Activated T-cell treated with anti-CD3 and anti-CD28 coated beads, Interleukin-2, amount 50 U/mL, for 4 hours (primary cell): ENCODE measurements around the gene EPN1. TPM values are rescaled to one million over a fixed set of nuclear protein-coding genes. Genes with fewer than 3 reads are reported as not detected.

Experiments
- ATAC-seq, 2 donors: fragments of 200-7000 bp; cut with Tn5 transposase; one replicate each; pipeline ENCODE4 v1.10.0; 2021
- DNase-seq: peaks from one replicate; pipeline ENCODE4 v3.0.0-alpha.2; 2020
- H3K27me3 Mint-ChIP-seq: one replicate; pipeline ENCODE4 v1.8.0; 2021; ENCODE audit warnings: low read depth, mixed read lengths
- H3K36me3 Mint-ChIP-seq: one replicate; pipeline ENCODE4 v1.8.0; 2022; ENCODE audit warnings: mixed read lengths; ENCODE audit not compliant: insufficient read depth
- H3K4me1 Mint-ChIP-seq: one replicate; pipeline ENCODE4 v1.8.0; 2021; ENCODE audit warnings: low read depth, mixed read lengths
- H3K4me3 Mint-ChIP-seq: one replicate; pipeline ENCODE4 v1.8.0; 2021; ENCODE audit warnings: mild to moderate bottlenecking, moderate library complexity, mixed read lengths
- H3K9me3 Mint-ChIP-seq: one replicate; pipeline ENCODE4 v1.8.0; 2021; ENCODE audit warnings: mixed read lengths
- total RNA-seq, 3 donors: library from RNA; stranded (reverse); gene quantifications; one replicate each; pipeline ENCODE4 v1.2.1, GENCODE V29; 2021

The EPN1 gene
- total RNA-seq: 10 to 100 TPM; 55.0 to 61.4 (median 55.2) TPM

- peaks cover 33% of the 10 kb centered on the region for H3K36me3 Mint-ChIP-seq
Observed at GRCh38 chr19:55674841-55675660, at the start of gene EPN1. TSS of gene EPN1 (plus strand) at chr19:55675226. CDS start at chr19:55678628, 3,402 bp downstream.

GRCh38 chr19:55626350-55626749 lies 48.7 kb upstream of the EPN1 start:
- peak; percentile 38 for DNase-seq
- ATAC-seq: peak; percentile 61 to 66
- Mint-ChIP-seq H3K4me3 (peak overlapping the region; percentile 68), H3K9me3 (no peaks in the 10 kb centered on the region), H3K36me3 (no peaks in the 10 kb centered on the region), H3K27me3 (no peaks in the 10 kb centered on the region), H3K4me1 (peaks cover 36% of the 10 kb centered on the region)

More at GRCh38 chr19:55674841-55675660, at the start of gene EPN1:
- no peaks in the 10 kb centered on the region for H3K27me3 Mint-ChIP-seq
- H3K4me3 Mint-ChIP-seq: peak within 1 kb of the TSS; percentile 99
- ATAC-seq: peak; percentile 93 to 94
- DNase-seq: peak; percentile 98
- H3K4me1 Mint-ChIP-seq: peaks cover 69% of the 10 kb centered on the region
- no peaks in the 10 kb centered on the region for H3K9me3 Mint-ChIP-seq

- H3K9me3 Mint-ChIP-seq: no peaks in the 10 kb centered on the region
- no peaks in the 10 kb centered on the region for H3K27me3 Mint-ChIP-seq
- peaks cover 40% of the 10 kb centered on the region for H3K4me1 Mint-ChIP-seq
- H3K36me3 Mint-ChIP-seq: peaks cover 6% of the 10 kb centered on the region
- DNase-seq (peak; percentile 88), ATAC-seq (peak; percentile 36 to 56)
- H3K4me3 Mint-ChIP-seq: no peak overlapping the region
Observed at GRCh38 chr19:55632463-55632834, 42.6 kb upstream of the EPN1 start.

- peaks cover 14% of the 10 kb centered on the region for H3K36me3 Mint-ChIP-seq
- no peak for DNase-seq
- H3K9me3 Mint-ChIP-seq: peaks cover under 1% of the 10 kb centered on the region
- H3K4me1 Mint-ChIP-seq: peaks cover 45% of the 10 kb centered on the region
- no peak for ATAC-seq
- no peaks in the 10 kb centered on the region for H3K27me3 Mint-ChIP-seq
- H3K4me3 Mint-ChIP-seq: no peak overlapping the region
Observed at GRCh38 chr19:55633861-55634260, 41.2 kb upstream of the EPN1 start.

GRCh38 chr19:55635334-55635717 lies 39.7 kb upstream of the EPN1 start:
- ATAC-seq: peak; percentile 20 to 36
- peaks cover 58% of the 10 kb centered on the region for H3K4me1 Mint-ChIP-seq

GRCh38 chr19:55635856-55636440 lies 39.1 kb upstream of the EPN1 start:
- DNase-seq (no peak), ATAC-seq (no peak)
- peak overlapping the region; percentile 99 for H3K4me3 Mint-ChIP-seq
- H3K36me3 Mint-ChIP-seq: peaks cover 19% of the 10 kb centered on the region
- peaks cover 3% of the 10 kb centered on the region for H3K9me3 Mint-ChIP-seq
- H3K4me1 Mint-ChIP-seq: peaks cover 60% of the 10 kb centered on the region
- H3K27me3 Mint-ChIP-seq: no peaks in the 10 kb centered on the region

More at GRCh38 chr19:55635334-55635717, 39.7 kb upstream of the EPN1 start:
- H3K36me3 Mint-ChIP-seq: peaks cover 19% of the 10 kb centered on the region
- no peaks in the 10 kb centered on the region for H3K27me3 Mint-ChIP-seq
- H3K9me3 Mint-ChIP-seq: peaks cover 3% of the 10 kb centered on the region
- H3K4me3 Mint-ChIP-seq: peak overlapping the region; percentile 99
- no peak for DNase-seq

- H3K27me3 Mint-ChIP-seq: no peaks in the 10 kb centered on the region
- H3K4me1 Mint-ChIP-seq: peaks cover 60% of the 10 kb centered on the region
- DNase-seq: no peak
- H3K9me3 Mint-ChIP-seq: peaks cover 3% of the 10 kb centered on the region
- ATAC-seq: no peak
- peak overlapping the region; percentile 99 for H3K4me3 Mint-ChIP-seq
- H3K36me3 Mint-ChIP-seq: peaks cover 19% of the 10 kb centered on the region
Observed at GRCh38 chr19:55636723-55637122, 38.3 kb upstream of the EPN1 start.

- H3K4me1 Mint-ChIP-seq: peaks cover 58% of the 10 kb centered on the region
- peaks cover 19% of the 10 kb centered on the region for H3K36me3 Mint-ChIP-seq
- peaks cover 3% of the 10 kb centered on the region for H3K9me3 Mint-ChIP-seq
- H3K4me3 Mint-ChIP-seq: peak overlapping the region; percentile 99
- no peak for DNase-seq
- ATAC-seq: no peak
- no peaks in the 10 kb centered on the region for H3K27me3 Mint-ChIP-seq
Observed at GRCh38 chr19:55637534-55637933, 37.5 kb upstream of the EPN1 start.

GRCh38 chr19:55638864-55639359 lies 36.1 kb upstream of the EPN1 start:
- peak overlapping the region; percentile 60 for H3K4me3 Mint-ChIP-seq
- no peak for ATAC-seq
- H3K27me3 Mint-ChIP-seq: no peaks in the 10 kb centered on the region
- H3K4me1 Mint-ChIP-seq: peaks cover 64% of the 10 kb centered on the region
- DNase-seq: peak; percentile 55
- H3K36me3 Mint-ChIP-seq: peaks cover 19% of the 10 kb centered on the region
- peaks cover 3% of the 10 kb centered on the region for H3K9me3 Mint-ChIP-seq

GRCh38 chr19:55640043-55640576 lies 34.9 kb upstream of the EPN1 start:
- peak; percentile 12 to 20 for ATAC-seq
- peaks cover 3% of the 10 kb centered on the region for H3K9me3 Mint-ChIP-seq
- peak overlapping the region; percentile 79 for H3K4me3 Mint-ChIP-seq
- H3K4me1 Mint-ChIP-seq: peaks cover 59% of the 10 kb centered on the region
- DNase-seq: peak; percentile 74
- no peaks in the 10 kb centered on the region for H3K27me3 Mint-ChIP-seq
- peaks cover 19% of the 10 kb centered on the region for H3K36me3 Mint-ChIP-seq

GRCh38 chr19:55640577-55641425 lies 34.2 kb upstream of the EPN1 start, which contains the start of gene ZNF580:
TSS of gene ZNF580 (plus strand) at chr19:55641002. CDS start at chr19:55642509, 1,507 bp downstream.
- peaks cover 3% of the 10 kb centered on the region for H3K9me3 Mint-ChIP-seq
- H3K36me3 Mint-ChIP-seq: peaks cover 23% of the 10 kb centered on the region
- H3K4me3 Mint-ChIP-seq: peak within 1 kb of the TSS; percentile 96
- no peaks in the 10 kb centered on the region for H3K27me3 Mint-ChIP-seq
- H3K4me1 Mint-ChIP-seq: peaks cover 59% of the 10 kb centered on the region
- ATAC-seq: peak; percentile 41 to 44
- DNase-seq: peak; percentile 57

- no peaks in the 10 kb centered on the region for H3K27me3 Mint-ChIP-seq
- peaks cover 20% of the 10 kb centered on the region for H3K36me3 Mint-ChIP-seq
- H3K4me3 Mint-ChIP-seq: peak overlapping the region; percentile 96
- ATAC-seq (no peak), DNase-seq (no peak)
- H3K9me3 Mint-ChIP-seq: peaks cover 3% of the 10 kb centered on the region
- H3K4me1 Mint-ChIP-seq: peaks cover 51% of the 10 kb centered on the region
Observed at GRCh38 chr19:55641426-55642152, 33.4 kb upstream of the EPN1 start.
